GM12891 (cell line): Measurements from ENCODE around the gene MTERF2.

ENCODE experiments used
- POLR2A ChIP-seq: IDR thresholded peaks from 2 replicates; pipeline ENCODE4 v1.6.1; 2011; ENCODE audit warnings: low read depth, low read length, control low read depth
- POLR2AphosphoS5 ChIP-seq: IDR thresholded peaks from 2 replicates; pipeline ENCODE4 v1.6.1; 2011; ENCODE audit warnings: low read depth, low read length, control low read depth
- TAF1 ChIP-seq: IDR thresholded peaks from 2 replicates; pipeline ENCODE4 v1.6.1; 2011; ENCODE audit warnings: low read depth, low read length, control low read depth

- TF ChIP-seq POLR2AphosphoS5 (no peak), POLR2A (no peak), TAF1 (no peak)
Observed at GRCh38 chr12:106941481-106942156, 45.3 kb downstream of the MTERF2 start.
